Endodermal cell (in vitro differentiated cells): ENCODE measurements around the gene RBP7. TPM values are rescaled to one million over a fixed set of nuclear protein-coding genes. Genes with fewer than 3 reads are reported as not detected.

Experiments used
- DNase-seq: peaks from one replicate; pipeline ENCODE4 v3.0.0-alpha.2; 2017
- H3K27ac ChIP-seq: 2 replicates; pipeline ENCODE4 v1.5.1; 2013; ENCODE audit warnings: mild to moderate bottlenecking, low read depth, low read length, moderate library complexity
- H3K27me3 ChIP-seq: 2 replicates; pipeline ENCODE4 v1.6.1; 2013; ENCODE audit warnings: mild to moderate bottlenecking, low read length, moderate library complexity; ENCODE audit not compliant: insufficient read depth, control insufficient read depth, poor library complexity, severe bottlenecking
- H3K36me3 ChIP-seq: 2 replicates; pipeline ENCODE4 v1.7.0; 2013; ENCODE audit warnings: mild to moderate bottlenecking, low read length, moderate library complexity; ENCODE audit not compliant: control insufficient read depth, insufficient read depth
- H3K4me1 ChIP-seq: one replicate; pipeline ENCODE4 v1.7.0; 2013; ENCODE audit warnings: low read length; ENCODE audit not compliant: control insufficient read depth, insufficient read depth
- H3K4me3 ChIP-seq: 2 replicates; pipeline ENCODE4 v1.5.1; 2013; ENCODE audit warnings: mild to moderate bottlenecking, low read length, moderate library complexity
- H3K9ac ChIP-seq: 2 replicates; pipeline ENCODE4 v1.6.1; 2013; ENCODE audit warnings: mild to moderate bottlenecking, low read length, moderate library complexity; ENCODE audit not compliant: poor library complexity, severe bottlenecking; ENCODE audit errors: extremely low read depth
- H3K9me3 ChIP-seq: 2 replicates; pipeline ENCODE4 v1.6.1; 2013; ENCODE audit warnings: mild to moderate bottlenecking, low read length, moderate library complexity; ENCODE audit not compliant: control insufficient read depth
- H3K27ac Mint-ChIP-seq: 2 replicates; pipeline ENCODE4 v1.8.0; 2020; ENCODE audit warnings: mixed read lengths
- H3K27me3 Mint-ChIP-seq: 2 replicates; pipeline ENCODE4 v1.8.0; 2021; ENCODE audit warnings: mild to moderate bottlenecking, mixed read lengths; ENCODE audit not compliant: insufficient read depth
- H3K36me3 Mint-ChIP-seq: 2 replicates; pipeline ENCODE4 v1.8.0; 2020; ENCODE audit warnings: low read depth, mixed read lengths
- H3K4me1 Mint-ChIP-seq: 2 replicates; pipeline ENCODE4 v1.8.0; 2020; ENCODE audit warnings: mixed read lengths
- H3K4me3 Mint-ChIP-seq: 2 replicates; pipeline ENCODE4 v1.8.0; 2020; ENCODE audit warnings: mild to moderate bottlenecking, moderate library complexity, mixed read lengths
- H3K9me3 Mint-ChIP-seq: 2 replicates; pipeline ENCODE4 v1.8.0; 2020; ENCODE audit warnings: mild to moderate bottlenecking, mixed read lengths
- CTCF ChIP-seq: fragments of 200-600 bp; sonication (generic); conservative IDR thresholded peaks from 2 replicates; pipeline ENCODE4 v1.5.0; 2021; ENCODE audit warnings: antibody characterized with exemption, mild to moderate bottlenecking
- whole genome bisulfite sequencing, 2 experiments: methylation state at CpG; one replicate each; pipeline versions ENCODE4 v1.1.5 to v1.1.7; 2013; ENCODE audit warnings: missing lambda C conversion rate in 2 of 2, mixed read lengths in 1 of 2; ENCODE audit not compliant: insufficient coverage in 1 of 2, insufficient read length in 1 of 2; 5-methylcytosine and 5-hydroxymethylcytosine counted together
- total RNA-seq, 2 donors: library from RNA; stranded (reverse); fragmentation: NEBNext Ultra II Directional in 1 of 2; extraction: Animal tissue kit (Norgen Biotek cat#: 25700) in 1 of 2; gene quantifications; 2 replicates in 1 of 2; 3 replicates in 1 of 2; pipeline ENCODE4 v1.2.1, GENCODE V29; 2021

RBP7 gene
- total RNA-seq, 2 donors from 2014 or later: 0.77 to 2.6 TPM

GRCh38 chr1:10032590-10033358, 35.7 kb downstream of the RBP7 start, which contains the start of gene UBE4B:
TSS of gene UBE4B (plus strand) at chr1:10032958. CDS start at chr1:10033671, 713 bp downstream.
- Mint-ChIP-seq H3K4me1 (peaks cover 16% of the 10 kb centered on the region), H3K27ac (peak within 1 kb of the TSS; percentile 100), H3K9me3 (peaks cover 10% of the 10 kb centered on the region), H3K27me3 (no peaks in the 10 kb centered on the region), H3K4me3 (peak within 1 kb of the TSS; percentile 98), H3K36me3 (peaks cover 20% of the 10 kb centered on the region)
- Histone ChIP-seq H3K27me3 (no peaks in the 10 kb centered on the region), H3K9ac (peak within 1 kb of the TSS; percentile 89), H3K4me1 (no peaks in the 10 kb centered on the region), H3K4me3 (peak within 1 kb of the TSS; percentile 86), H3K9me3 (no peaks in the 10 kb centered on the region), H3K36me3 (peaks cover 16% of the 10 kb centered on the region), H3K27ac (peak within 1 kb of the TSS; percentile 92)
- TF ChIP-seq CTCF: peak; percentile 98
- peak; percentile 100 for DNase-seq
- 0% methylated on average over 15 to 69 of the region's 73 CpGs for WGBS, 2 experiments

- WGBS, 2 experiments: 0% methylated on average over 10 to 19 of the region's 19 CpGs
Observed at GRCh38 chr1:10033359-10033845, 36.4 kb downstream of the RBP7 start.

GRCh38 chr1:10042746-10043145, 45.7 kb downstream of the RBP7 start:
- no peak overlapping the region for H3K27ac Mint-ChIP-seq
- H3K9me3 ChIP-seq: no peaks in the 10 kb centered on the region

More at GRCh38 chr1:10033359-10033845, 36.4 kb downstream of the RBP7 start:
- Histone ChIP-seq H3K9me3 (no peaks in the 10 kb centered on the region), H3K4me1 (no peaks in the 10 kb centered on the region), H3K36me3 (peaks cover 22% of the 10 kb centered on the region), H3K27me3 (no peaks in the 10 kb centered on the region), H3K9ac (peak overlapping the region; percentile 89), H3K27ac (peak overlapping the region; percentile 92), H3K4me3 (peak overlapping the region; percentile 86)
- Mint-ChIP-seq H3K36me3 (peaks cover 23% of the 10 kb centered on the region), H3K9me3 (peaks cover 8% of the 10 kb centered on the region), H3K27me3 (no peaks in the 10 kb centered on the region), H3K4me1 (peaks cover 16% of the 10 kb centered on the region), H3K4me3 (peak overlapping the region; percentile 98), H3K27ac (peak overlapping the region; percentile 100)
- TF ChIP-seq CTCF: no peak
- DNase-seq: peak; percentile 81

More at GRCh38 chr1:10042746-10043145, 45.7 kb downstream of the RBP7 start:
- H3K9me3 Mint-ChIP-seq: no peaks in the 10 kb centered on the region
- peaks cover 9% of the 10 kb centered on the region for H3K36me3 ChIP-seq
- peaks cover 23% of the 10 kb centered on the region for H3K4me1 Mint-ChIP-seq
- peaks cover 32% of the 10 kb centered on the region for H3K36me3 Mint-ChIP-seq
- TF ChIP-seq CTCF: no peak
- H3K4me3 ChIP-seq: no peak overlapping the region
- no peak overlapping the region for H3K27ac ChIP-seq
- no peak for DNase-seq
- H3K27me3 ChIP-seq: no peaks in the 10 kb centered on the region
- 97 to 100% methylated on average over 4 of the region's 4 CpGs for WGBS, 2 experiments
- H3K4me1 ChIP-seq: peaks cover 6% of the 10 kb centered on the region
- H3K27me3 Mint-ChIP-seq: no peaks in the 10 kb centered on the region
- H3K9ac ChIP-seq: no peak overlapping the region
- no peak overlapping the region for H3K4me3 Mint-ChIP-seq
